GM21381 (cell line): Measurements from ENCODE around the gene PI16.

Source experiments
- ATAC-seq: cut with Tn5 transposase; IDR thresholded peaks from one replicate; pipeline ENCODE4 v1.9.1; 2021; ENCODE audit warnings: mild to moderate bottlenecking, moderate library complexity; ENCODE audit not compliant: unreplicated experiment

PI16 gene, protein sequence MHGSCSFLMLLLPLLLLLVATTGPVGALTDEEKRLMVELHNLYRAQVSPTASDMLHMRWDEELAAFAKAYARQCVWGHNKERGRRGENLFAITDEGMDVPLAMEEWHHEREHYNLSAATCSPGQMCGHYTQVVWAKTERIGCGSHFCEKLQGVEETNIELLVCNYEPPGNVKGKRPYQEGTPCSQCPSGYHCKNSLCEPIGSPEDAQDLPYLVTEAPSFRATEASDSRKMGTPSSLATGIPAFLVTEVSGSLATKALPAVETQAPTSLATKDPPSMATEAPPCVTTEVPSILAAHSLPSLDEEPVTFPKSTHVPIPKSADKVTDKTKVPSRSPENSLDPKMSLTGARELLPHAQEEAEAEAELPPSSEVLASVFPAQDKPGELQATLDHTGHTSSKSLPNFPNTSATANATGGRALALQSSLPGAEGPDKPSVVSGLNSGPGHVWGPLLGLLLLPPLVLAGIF

DNA sequence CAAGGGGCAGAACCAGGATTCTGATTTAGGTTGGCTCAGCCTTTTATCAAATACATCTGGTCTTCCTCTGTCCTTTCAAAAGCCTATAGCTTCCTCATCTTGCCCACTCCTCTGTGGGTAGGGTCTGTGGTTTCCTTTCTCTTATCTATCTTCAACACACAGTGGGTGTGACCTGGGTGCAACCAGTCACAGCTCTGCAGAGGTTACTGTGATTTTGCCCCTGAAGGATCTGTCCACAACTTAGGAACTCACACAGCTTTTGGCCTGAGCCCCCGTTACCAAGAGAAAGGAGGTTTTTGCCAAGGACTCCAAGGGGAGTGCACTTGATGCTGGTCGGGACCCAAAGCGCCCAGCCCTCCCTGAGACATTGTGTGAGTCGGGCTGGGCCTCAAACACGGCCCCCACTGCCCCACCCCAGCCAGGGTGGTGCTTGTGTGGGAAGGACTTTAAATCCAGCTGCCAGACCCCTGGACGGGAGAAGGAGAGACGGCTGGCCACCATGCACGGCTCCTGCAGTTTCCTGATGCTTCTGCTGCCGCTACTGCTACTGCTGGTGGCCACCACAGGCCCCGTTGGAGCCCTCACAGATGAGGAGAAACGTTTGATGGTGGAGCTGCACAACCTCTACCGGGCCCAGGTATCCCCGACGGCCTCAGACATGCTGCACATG is at the start of gene PI16:
Gene PI16, plus strand, starts transcription at position 477 of the 670 bp plus-strand sequence. Its CDS starts 23 bp downstream, at position 500.
- no peak for ATAC-seq

DNA sequence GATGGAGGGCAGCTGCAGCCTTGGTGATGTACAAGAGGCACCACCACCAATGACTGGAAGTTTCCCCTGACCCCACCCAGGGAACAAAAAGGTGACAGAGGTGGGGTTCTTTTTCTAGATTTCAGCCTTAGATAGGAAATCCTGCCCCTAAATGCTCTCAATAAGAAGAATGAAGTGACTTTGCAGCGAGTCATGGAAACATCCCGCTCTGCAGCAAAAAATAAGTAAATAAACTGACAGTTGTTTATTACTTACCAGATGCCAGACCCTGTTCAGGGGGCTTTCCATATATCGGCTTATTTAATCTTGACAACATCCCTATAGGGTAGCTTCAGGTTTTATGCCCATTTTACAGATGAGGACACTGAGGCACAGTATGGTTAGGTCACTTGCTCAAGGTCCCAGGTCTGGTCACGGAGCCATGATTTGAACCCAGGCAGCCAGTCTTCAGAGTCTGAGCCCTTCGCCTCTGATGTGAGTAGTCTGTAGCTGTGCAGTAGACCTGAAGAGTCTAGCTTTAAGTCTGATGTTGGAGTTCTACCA is 49.6 kb upstream of the PI16 start:
- ATAC-seq: no peak

DNA sequence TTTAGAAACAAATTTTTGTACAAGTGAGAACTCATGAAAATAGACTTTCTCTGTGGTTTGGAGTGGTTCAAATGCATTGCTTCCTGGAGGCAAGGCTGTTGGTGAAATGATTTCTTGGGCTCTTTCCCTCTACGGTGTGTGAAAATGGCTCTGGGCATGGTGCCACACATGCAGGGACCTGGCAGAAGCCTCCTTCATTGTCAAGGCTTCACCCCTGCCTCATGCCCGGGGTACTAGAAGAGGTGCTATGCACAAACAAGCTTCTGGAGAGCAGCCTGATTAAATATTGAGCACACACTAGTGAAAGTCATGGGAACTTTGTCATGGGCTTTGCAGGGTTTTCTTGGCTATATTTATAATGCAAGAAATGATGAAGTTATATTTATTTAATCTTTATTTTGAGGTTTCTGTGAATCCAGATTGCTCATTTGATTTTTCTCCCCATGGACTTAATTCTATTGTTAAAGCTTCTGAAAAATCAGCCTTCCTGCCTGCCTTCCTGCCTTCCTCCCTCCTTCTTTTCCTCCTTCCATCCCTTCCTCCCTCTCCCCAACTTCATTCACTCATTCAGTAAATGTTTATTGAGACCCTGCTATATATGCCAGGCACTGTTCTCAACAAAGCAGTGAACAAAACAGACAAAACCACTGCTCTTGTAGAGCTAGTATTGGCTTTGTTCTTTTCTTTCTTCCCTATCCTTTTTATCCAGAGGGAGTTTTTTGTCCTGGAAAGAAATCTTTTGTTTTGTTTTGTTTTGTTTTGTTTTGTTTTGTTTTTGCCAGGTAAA is 47.8 kb upstream of the PI16 start:
- ATAC-seq: no peak

DNA sequence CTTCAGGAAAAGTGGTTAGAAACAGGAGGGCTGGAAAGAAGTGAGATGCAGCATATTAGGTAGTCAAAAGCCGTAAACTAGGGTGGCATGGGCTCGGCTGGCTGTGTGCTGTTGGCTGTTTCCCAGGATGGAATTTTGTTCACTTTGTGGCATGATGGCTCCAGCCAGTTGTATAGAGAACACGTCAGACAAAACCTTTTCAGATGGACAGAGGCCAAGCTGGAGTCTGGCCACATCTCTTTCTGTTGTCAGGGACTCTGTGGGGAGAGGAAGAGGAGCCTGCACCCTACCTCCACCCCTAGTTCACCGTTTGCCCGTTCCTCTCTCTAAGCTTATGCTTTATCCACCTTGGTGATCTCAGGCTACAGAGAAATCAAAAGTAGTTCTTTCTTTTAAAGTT is 46.8 kb upstream of the PI16 start:
- no peak for ATAC-seq

DNA sequence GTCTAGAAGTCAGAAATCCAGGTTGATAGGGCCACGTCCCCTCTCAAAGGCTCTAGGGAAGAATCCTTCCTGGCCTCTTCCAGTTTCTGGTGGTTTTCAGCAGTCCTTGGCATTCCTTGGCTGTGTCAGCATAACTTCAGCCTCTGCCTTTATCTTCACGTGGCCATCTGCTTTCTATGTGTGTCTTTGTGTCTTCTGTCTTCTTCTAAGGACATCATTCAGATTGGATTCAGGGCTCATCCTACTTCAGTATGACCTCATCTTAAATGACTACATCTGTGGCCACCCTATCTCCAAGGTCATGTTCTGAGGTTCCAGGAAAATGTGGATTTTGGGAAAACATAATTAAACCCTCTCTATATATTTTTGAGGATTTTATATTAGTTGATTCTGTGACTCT is 45.8 kb upstream of the PI16 start:
- ATAC-seq: no peak

DNA sequence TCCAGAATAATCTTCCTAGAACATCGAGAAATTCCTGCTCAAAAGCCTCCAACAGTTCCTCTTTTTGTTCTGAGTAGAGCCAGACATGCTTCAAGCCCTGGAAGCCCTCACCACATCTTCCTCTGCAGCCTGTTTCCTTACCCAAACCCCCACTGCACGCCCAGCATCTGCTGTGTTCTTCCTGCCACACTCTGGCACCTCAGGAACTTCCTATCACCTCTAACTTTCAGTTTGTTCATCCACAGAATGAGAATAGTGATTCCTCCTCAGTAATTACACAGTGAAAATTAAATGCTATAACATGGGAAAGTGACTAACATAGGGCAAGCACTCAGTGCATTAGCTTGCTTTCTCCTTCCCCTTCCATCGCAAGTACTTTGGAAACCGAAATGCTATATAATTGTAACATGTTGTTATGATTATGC is 42.5 kb upstream of the PI16 start:
- ATAC-seq: peak; percentile 22

DNA sequence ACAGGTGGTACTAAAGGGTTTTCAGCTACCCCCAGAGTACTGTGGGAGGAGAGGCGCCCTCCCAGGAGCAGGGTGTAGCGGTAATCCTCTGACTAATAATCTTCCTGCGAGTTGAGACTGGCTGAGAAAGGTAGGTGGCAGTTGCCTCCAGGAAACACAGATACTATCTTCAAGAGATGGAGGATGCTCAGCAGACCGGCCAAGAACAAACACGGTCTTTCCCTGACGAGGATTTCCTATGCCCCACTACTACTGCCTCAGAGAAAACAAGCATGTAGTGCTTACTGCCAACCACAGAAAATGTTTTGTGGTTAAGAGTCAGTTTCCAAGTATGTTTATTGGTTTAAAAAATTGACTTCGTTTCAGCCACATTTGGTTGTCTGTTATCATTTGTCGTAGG is 42.0 kb upstream of the PI16 start:
- ATAC-seq: peak; percentile 82

DNA sequence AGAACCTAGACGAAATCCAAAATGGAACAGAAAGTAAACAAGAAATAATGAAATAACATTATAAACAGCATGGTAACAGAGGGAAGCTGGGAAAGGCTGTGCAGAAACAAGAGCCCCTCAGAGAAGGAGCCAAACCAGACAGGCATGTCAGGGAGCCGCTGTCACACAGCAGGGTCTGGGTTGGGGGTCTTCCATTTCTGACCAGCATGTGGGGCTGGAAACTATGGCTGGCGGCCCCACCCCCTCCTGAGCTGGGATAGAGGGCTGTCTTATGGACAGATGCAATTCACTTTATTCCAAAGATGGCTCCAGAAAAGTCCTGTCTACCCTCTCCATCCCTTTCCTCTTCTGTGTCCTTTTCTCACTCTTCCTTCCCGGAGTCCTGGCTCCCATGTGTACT is 41.5 kb upstream of the PI16 start:
- ATAC-seq: peak; percentile 11

DNA sequence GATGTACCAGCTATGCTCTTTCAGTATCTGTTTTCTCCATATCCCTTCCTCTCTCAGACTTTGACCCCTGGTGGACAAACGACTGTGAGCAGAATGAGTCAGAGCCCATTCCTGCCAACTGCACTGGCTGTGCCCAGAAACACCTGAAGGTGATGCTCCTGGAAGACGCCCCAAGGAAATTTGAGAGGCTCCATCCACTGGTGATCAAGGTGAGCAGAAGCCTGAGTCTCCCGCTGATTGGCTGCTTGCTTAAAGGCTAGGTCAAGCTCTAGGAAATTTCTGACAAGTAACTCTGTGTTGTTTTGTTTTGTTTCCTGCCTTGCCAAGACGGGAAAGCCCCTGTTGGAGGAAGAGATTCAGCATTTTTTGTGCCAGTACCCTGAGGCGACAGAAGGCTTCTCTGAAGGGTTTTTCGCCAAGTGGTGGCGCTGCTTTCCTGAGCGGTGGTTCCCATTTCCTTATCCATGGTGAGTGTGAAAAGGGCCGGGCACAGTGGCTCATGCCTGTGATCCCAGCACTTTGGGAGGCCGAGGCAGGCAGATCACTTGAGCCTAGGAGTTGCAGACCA is 40.2 kb upstream of the PI16 start:
- no peak for ATAC-seq

DNA sequence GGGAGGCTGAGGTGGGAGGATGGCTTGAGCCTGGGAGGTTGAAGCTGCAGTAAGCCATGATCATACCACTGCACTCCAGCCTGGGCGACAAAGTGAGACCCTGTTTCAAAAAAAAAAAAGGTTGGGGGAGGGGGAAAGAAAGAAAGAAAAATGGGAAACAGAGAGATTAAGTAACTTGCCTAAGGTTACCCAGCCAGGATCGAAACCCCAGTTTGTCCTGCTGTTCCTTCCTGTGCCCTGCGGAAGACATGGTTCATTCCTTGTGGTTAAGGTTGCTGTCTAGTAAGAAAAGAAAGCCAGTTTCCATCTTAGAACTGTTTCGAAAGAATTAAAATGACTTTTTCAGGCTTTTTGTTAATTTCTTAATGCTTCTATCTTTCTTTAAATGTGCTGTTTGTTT is 38.9 kb upstream of the PI16 start:
- ATAC-seq: no peak

DNA sequence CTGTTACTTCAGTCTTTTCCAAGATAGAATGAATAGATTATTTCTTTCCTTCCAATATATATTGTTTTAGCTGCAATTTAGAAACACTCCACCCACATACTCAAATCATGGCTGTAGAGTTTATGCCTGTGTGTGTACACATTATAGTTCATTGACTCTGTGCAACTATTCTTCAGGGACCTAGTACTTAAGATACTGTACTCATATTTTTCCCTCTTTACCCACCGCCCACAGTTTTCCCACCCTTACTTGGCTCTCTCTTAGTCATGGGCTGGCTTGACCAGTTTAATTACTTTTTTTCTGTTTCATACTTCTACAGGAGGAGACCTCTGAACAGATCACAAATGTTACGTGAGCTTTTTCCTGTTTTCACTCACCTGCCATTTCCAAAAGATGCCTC is 38.4 kb upstream of the PI16 start:
- no peak for ATAC-seq

DNA sequence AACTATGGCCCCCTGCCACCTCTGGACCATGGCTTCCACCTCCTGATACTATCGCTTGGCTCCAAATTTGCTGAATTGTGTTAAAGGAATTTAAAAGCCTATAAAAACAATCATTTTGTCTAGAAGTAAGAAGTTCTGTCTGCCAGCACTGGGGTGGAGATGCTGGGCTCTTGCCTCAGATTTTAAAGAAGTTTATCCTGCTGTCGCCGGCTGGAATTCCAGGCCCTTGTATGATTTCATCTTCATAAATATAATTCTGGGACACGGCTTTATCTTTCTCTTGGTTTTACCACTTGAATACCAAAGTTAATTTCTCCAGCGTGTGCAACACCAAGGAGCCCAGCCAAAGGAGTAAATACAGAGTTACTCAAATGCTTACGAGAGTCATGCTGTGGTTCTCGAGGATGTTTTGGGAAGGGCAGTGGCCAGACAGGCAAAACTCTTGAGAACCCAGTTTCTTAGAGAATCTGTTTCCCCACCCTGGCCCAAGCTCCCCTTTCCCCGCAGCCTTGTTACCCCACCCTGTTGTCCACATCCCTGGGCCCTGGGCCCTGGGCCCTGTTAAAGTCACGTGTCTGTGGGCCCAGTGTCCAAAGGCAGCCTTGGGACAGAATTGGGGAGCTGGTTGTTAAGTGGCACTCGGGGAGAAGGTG is 36.9 kb upstream of the PI16 start:
- no peak for ATAC-seq

DNA sequence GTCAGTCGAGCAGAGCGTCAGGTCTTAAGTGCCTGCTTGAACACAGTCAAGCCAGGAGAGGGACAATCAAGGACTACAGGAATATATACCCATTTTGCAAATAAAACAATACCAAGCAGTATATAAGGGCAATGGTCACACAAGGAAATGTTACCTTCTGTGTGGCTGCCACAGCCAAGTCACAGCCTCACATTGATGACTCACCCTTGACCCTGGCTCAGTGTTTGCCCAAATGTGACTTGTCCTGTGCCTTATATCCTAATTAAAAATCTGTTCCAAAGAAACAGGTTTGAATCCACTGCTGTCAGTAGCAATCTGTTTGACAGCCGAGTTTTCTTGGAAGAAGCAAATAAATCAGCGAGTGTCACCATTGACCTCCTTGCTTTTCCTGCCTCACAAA is 34.5 kb upstream of the PI16 start:
- ATAC-seq: no peak

DNA sequence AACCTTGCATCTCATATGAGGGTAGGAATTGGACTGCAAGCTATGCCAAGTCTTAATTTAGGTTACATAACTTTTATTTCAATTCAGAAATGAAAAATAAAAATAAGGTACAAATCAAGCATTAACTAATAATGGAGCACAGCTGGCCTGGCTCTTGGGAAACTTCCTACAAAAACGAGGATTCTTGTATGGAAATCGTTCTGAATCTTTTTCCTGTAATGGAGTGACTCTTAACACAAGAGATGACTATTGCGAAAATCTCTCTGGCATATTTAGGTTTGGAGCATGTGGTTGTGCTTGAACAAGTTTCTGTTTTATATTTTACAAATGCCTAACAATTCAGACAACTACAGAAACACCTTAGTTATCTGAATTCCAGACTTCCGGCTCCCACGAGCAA is 34.0 kb upstream of the PI16 start:
- no peak for ATAC-seq

DNA sequence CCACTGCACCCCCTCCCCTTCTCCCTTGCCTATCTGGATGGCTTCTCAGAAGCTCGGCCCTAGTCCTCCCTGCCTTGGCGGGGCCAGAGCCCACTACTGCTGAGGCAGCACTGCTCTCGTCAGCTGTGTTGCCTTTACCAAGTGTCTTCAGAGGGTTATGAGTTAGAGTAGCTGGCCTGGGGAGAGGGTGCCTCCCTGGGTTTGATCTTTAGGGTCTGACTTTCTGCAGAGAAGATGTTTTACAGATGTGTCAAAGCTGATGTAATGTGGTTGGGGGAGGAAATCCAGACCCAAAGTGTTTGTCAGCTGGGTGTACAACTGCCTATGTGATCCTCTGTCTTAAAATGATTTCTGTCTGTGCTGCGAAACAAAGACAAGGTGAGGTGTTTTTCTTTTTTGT is 30.4 kb upstream of the PI16 start:
- no peak for ATAC-seq

DNA sequence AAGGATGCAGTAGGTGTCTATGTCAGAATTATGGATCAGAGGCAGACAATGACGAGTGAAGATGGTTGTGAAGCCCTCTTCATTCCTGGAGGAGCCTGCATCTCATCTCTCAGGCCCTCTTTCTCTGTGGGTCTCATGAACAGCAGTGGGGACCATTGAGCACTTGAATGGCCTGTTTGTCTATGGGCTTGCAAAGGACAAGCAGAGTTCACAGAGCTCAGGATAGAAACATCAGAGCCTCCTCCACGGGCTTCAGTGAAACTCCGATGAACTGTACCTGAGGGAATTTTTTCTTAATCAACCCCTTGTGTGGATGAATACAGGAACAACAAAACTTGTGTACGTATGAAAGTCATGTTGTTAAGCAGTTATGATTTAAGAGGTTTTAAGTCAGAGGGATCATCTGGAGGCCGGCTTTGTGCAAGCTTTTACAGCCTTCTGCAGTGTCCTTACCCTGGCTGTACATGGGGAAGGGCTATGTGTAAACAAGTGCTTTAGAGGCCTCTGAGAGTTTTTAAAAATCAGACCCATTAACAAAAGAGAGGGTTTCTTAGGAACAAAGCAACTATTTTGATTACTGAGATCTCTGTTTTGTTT is 29.7 kb upstream of the PI16 start:
- ATAC-seq: no peak

DNA sequence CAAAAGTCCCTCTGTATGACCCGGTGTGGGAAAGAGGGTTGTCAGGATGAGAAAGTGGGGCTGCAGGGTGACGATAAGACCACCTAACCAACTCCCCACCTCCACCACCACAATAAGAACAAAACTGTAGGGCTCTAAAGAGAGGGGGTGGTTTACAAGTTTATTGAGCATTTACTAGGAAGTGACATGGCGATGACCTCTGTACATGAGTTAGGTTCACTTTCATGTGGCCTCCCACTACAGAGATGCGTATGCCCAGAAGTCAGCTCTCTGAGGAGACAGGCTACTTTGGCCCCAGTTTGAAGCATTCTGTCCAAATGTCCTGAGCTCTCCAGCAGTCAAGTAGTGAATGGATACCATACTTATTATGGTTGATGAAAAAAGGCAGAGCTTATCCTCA is 28.7 kb upstream of the PI16 start:
- ATAC-seq: no peak

DNA sequence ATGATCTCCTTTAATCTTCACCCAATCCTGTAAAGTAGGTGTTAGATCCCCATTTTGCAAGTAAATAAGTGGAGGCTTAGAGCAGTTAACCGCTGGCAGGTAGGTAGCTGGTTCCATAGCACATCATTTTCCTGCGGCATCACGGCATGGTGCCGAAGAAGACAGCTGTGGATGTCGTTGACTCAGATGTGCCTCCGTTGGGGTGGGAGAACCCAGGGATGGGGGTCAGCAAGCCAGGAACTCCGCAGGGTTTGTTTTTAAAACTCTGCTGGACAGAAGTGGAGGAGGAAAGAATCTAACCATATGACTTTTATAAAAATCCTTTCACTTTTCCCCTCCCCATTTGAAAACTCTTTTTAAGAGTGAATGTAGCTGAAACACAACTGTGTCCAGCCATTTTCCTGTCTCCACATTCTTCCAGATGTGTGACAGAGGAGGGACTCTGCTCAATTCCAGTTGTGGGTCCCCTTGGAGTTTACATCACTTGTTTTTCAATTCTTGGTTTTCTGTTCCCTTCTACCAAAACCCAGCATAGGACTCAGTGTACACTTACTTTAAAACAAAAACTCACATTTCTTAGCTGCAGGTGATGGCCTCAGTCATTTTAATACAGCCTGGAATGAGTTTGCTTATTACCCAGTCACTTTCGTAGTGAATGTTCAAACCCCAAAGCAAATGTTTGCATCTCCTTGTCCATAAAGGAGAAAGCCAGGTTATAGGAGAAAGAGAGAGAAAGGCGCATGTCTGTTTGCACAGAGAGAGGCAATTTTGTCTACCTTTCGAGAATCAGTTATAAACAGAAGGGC is 27.6 kb upstream of the PI16 start:
- no peak for ATAC-seq
